DMS114 treated with DMSO at 0.1 percent for 48 hours (cell line): ENCODE results near the gene LYG2.
"Not testable (repeated sequence)": the region's sequence is repeated elsewhere in the genome, so short reads cannot be mapped to it uniquely, and the experiment has no call there.

ENCODE experiments used
- DNase-seq: peaks from one replicate; lab custom pipeline; 2025; ENCODE audit not compliant: unreplicated experiment; lab: John Stamatoyannopoulos, UW

The LYG2 gene

GRCh38 chr2:99255491-99256318 lies at the start of gene LYG2:
TSS of gene LYG2 (minus strand) at chr2:99255666. CDS start at chr2:99254260, 1,406 bp downstream.
- no peak for DNase-seq

GRCh38 chr2:99301097-99301496 lies 45.6 kb upstream of the LYG2 start, which contains the start of gene LYG1:
TSS of gene LYG1 (minus strand) at chr2:99301197. CDS start at chr2:99295670, 5,527 bp downstream.
- DNase-seq: not testable (repeated sequence)

- no peak for DNase-seq
These were observed 44.1 kb upstream of the LYG2 start for GRCh38 chr2:99299580-99299979.

DNA sequence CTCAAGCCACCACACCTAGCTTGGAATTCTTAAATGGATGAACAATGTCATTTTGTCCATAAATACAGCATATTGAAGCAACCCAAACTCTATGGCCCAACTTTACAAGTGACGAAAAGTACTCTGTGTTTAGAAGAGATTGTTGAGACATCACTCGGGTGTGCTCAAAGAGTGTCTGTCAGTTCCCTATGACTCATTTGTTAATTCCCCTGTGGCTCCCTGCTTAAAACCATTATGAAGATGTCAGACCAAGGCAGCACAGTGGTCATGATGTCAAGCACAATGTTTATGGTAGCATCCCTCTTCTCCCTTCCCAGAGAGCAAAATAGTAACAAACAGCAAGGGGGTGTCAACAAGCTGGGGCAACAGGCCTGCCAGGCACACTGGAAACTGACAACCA lies 42.5 kb upstream of the LYG2 start:
- no peak for DNase-seq

DNA sequence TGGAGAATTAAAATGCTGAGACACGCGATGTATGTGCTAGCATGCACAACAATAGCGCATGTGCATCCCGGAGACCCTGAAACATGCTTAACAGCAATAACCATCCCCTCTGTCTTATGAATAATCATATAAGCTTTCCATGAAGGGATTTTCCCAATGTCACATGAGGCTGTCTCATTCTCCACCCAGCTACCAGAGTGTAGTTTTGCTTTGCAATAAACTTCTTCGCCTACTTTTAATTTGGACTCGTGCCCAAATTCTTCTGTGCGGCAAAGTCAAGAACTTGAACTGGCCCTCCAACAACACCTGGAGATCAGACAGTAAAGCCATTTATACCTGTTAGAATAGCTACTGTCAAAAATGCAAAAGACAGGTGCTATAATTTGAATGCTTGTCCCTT lies 30.1 kb upstream of the LYG2 start:
- no peak for DNase-seq

DNA sequence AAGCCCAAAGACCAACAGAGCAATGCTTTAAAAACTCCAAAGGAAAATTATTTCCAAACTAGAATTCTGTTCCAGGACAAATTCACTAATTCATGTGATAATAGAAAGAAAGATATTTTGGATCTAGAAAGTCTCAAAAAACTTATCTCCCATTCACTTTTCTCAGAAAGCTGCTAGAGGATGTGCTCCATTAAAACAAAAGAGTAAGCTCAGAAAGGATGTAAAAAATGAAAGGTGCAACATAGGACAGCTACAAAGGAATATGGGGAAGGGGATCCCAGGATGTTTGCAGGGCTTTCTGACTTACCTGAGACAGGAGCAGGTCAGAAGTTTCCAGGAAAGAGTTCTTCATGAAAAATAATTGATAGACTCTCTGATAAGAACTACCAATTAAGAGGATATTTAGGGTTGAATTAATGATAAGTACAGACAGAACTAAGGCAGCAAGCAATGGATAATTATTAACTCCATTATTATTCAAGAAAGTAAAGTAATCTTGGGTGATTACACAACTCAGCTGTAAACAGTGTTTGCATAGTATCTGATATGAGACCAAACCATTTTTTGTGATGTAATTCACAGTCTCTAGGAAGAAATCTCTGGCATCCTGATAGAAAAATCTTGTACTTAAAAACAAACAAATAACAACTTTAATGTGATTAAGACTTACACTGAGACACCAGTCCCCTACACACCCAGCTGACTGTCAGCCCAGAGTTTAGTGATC lies 24.7 kb upstream of the LYG2 start:
- no peak for DNase-seq

- DNase-seq: no peak
These were observed 23.4 kb upstream of the LYG2 start for GRCh38 chr2:99278793-99279291.

DNA sequence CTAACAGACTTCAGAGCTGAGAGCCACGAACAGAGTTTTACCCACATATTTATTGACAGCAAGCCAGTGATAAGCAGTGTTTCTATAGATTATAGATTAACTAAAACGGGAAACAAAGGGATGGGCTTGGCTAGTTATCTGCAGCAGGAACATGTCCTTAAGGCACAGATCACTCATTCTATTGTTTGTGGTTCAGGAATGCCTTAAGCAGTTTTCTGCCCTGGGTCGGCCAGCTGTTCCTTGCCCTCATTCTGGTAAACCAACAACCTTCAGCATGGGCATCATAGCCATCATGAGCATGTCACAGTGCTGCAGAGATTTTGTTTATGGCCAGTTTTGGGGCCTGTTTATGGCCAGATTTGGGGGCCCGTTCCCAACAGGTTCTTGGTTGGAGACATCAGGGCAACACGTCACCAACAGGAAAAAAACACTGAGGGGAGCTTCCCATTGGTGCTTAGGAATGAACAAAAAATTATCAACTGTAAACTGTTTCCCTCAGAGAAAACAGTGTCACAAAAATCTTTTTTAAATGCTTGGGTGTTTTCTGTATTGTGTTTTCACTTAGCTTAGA lies 22.8 kb upstream of the LYG2 start:
- DNase-seq: not testable (repeated sequence)

- DNase-seq: no peak
These were observed 20.4 kb upstream of the LYG2 start for GRCh38 chr2:99275882-99276281.

DNA sequence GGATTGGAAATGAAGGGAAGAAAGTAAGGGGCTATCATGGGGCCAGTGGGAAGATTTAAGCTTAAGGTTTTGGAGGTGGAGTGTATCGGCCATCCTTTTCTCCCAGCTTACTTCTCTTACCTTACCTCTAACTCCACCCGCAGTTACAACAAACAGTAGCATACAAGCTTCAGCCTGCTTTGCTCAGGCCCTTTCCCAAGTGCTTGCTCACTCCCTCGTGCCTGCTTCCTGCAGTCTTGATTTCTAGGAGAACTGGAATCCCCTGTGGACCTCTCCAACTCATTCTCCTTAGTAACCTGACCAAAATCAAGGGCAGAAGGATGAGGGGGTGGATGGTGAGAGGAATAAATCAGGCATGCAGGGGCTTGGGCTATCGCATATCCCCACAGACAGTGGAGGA lies 5.8 kb upstream of the LYG2 start:
- DNase-seq: no peak

DNA sequence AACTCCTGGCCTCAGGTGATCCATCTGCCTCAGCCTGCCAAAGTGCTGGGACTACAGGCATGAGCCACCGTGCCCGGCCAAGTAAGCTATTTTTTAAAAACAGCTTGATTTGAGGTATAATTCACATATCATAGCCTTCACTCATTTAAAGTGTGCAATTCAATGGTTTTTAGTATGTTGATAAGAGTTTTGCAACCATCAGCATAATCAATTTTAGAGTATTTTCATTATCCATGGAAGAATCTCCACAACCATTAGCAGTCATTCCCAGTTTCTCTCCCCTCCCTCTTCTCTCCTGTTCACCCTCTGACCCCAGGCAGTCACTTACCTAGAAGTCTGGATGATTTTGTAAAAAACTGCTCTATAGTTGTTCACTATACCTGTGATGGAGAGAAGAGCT lies 4.7 kb upstream of the LYG2 start:
- DNase-seq: no peak

DNA sequence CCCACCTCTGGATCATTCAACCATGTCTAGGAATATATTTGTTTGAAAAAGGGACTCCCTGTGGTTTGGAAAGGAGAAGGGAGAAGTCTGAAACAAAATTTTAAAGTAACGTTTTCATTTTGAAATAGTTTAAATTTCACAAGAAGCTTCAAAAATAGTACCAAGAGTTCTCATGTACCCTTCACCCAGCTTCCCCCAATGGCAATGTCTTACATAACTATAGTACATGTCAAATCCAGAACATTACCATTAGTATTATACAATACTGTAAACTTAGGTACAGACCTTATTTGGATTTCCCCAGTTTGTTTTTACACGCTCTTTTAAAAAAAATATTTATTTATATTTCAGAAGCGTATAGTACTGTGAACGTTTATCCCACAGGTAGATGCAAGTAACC lies 4.0 kb upstream of the LYG2 start:
- DNase-seq: no peak

- DNase-seq: no peak
These were observed 1.2 kb upstream of the LYG2 start for GRCh38 chr2:99256677-99257076.

GRCh38 chr2:99249951-99250350 lies 5.5 kb downstream of the LYG2 start:
- DNase-seq: no peak

DNA sequence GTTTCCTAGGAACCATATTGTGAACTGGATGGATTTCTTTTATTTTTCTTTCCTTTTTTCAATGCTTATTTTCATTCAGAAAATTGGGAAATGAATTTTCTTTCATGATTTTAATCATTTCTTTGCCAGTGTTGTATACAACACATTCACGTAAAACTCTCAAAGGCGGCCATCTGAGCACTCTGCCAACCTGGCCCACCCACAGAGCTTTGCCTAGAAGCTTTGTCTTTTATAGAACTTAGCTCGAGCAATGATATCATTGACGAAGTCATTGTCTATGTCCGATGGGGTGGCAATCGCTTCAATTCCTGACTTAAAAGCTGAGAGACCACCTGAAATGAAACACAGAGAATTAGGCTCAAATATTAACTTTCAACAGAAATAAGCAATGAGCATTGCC lies 13.3 kb downstream of the LYG2 start:
- DNase-seq: no peak

DNA sequence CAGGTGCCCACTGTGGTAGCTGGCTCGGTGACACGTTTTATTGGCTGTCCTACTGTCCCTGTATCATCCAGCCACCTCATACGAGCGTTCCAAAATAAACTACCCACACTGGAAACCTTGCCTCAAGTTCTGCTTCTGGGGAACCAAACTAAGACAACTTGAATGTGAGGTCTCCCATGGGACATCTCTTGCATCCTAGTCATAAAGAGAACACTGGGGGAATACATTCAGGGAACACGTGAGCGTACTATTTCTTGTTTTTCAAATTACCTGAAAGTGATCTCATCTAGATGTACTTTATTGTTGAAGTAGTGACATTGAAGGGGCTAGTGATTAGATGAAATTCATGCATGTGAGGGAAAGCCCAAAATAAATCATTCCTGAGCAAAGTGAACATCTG lies 15.0 kb downstream of the LYG2 start:
- no peak for DNase-seq

GRCh38 chr2:99238599-99238998 lies 16.9 kb downstream of the LYG2 start:
- no peak for DNase-seq

DNA sequence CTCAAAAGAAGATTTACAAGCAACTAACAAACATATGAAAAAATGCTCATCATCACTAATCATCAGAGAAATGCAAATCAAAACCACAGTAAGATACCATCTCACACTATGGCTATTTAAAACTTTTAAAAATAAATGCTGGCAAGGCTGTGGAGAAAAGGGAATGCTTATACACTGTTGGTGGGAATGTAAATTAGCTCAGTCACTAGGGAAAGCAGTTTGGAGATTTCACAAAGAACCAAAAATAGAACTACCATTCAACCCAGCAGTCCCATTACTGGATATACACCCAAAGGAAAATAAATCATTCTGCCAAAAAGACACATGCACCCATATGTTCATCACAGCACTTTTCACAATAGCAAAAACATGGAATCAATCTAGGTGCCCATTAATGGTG lies 22.3 kb downstream of the LYG2 start:
- not testable (repeated sequence) for DNase-seq

GRCh38 chr2:99217929-99218501 lies 37.5 kb downstream of the LYG2 start:
- DNase-seq: no peak

DNA sequence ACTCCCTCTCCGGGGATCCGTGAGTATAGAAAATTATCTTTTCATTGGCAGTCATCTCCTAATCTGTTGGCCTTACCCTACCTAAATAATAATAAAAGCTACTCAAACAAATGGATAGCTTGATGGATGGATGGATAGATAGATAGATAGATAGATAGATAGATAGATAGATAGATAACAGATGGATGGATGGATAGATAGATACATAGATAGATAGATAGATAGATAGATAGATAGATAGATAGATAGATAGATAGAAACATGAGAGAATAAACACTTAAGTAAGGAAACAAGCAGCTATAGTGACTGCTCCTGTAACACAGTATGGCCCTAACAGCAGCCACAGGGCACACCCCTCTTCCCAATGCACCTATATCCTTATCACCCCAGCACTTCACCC lies 39.4 kb downstream of the LYG2 start:
- no peak for DNase-seq

- no peak for DNase-seq
These were observed 50.0 kb downstream of the LYG2 start for GRCh38 chr2:99205491-99205890.
